COLO829 (cell line): ENCODE results near the gene PACRG.

Source experiments
- DNase-seq: peaks from one replicate; pipeline ENCODE4 v3.0.0; 2012; ENCODE audit warnings: low spot score

Gene PACRG

GRCh38 chr6:162778603-162779002, 50.8 kb downstream of the PACRG start:
- DNase-seq = no peak

- no peak for DNase-seq
Observed at GRCh38 chr6:162785632-162786242, 58.0 kb downstream of the PACRG start.

DNA sequence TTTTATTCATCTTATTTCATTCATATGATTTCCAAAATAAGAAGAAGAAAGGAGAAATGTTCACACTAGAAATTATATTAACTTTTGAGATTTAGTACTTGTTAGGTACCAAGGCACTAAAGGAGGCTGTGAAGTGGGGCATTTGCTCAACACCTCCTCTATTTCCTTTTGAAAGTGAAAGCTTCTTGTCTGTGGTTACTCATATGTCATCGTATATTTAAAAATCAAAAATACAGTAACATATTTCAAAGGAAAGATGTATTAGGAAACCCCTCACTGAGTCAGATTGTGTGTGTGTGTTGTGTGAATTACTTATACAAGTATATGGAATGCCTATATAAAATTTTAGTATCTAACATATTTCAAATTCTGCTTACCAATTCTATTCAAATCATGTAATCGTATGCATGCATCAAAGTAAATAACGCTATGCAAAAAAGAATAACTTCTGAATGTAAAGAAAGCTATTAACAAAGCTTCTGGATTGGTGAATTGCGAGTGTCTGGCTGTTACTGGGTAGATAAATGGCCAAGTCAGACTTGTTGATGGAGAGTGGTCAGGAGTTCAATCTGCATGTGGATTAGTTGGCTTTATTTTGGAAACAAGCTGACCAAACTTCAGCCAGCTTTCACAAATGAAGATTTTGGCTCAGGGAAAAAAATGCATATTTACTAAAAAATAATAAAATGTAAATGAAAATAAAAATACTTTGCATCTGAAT, 70.9 kb downstream of the PACRG start:
- no peak for DNase-seq

GRCh38 chr6:162814426-162814973, 86.7 kb downstream of the PACRG start:
- no peak for DNase-seq

DNA sequence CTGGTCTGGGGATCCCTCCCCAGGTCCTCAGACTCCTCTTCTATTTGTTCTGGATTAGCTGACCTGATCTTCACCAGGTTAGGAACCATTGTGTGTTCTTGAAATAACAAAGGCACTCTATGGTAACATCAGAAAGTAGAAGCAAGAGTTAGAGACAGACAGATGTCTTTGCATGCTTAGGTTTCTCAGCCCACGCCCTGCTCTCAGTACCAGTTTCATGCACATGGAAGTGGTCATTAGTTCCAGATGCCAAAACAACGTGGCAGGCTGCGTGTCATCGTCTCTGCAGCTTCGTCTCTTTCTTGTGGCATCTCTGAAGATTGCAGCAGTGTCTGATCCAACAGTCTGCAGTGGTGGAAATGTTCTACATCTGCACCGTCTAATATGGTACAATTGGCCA, 89.4 kb downstream of the PACRG start:
- no peak for DNase-seq

- DNase-seq = no peak
Observed at GRCh38 chr6:162819284-162819683, 91.5 kb downstream of the PACRG start.

- DNase-seq = no peak
Observed at GRCh38 chr6:162821102-162821501, 93.3 kb downstream of the PACRG start.

DNA sequence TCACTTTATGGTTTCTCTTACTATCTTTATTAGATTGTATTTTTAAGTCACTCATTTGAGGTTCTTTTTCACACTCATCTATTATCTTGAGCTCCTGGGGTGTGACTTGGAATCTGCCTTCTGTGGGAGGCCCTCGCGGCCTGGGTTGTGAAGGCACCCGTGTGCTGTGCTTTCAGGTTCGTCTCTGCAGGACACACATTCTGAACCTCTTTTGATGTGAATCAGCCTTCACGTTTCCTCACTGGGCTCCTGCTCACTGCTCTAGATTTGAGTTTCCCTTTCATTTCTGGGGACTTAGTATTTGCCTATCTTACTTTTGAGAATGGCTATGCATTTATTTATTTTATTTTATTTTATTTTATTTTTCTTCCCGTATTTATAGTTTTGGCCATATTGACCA, 97.8 kb downstream of the PACRG start:
- DNase-seq = no peak

DNA sequence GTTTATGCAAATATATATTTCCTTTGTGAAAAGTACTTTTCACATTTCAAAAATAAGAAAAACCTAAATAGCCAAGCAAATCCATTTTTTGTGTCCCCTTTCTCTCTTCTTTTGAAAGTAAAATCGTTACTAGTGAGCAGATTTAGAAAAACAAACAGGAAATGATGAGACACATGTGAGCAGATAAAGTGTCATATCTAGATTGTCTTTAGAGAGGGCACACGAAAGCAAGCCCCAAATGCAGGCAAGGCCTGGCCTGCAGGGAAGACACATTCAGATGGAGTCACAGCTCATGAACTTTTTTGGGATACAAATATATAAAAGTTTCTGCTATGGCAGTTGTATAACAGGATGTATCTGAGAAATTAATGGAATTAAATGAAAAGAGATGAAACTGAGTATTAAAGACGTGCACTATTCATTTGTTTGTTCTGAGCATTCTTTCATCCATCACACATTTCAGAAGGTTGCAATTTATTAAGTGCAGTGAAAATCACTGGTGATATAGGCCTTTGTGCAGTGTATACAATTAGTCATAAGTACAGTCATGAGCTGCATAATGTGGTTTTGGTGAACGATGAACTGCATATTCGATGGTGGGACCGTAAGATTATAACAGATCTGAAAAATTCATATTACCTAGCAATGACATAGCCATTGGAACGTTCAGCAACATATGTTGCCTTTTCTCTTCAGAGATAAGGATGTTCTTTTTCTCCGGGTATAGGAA, 101.4 kb downstream of the PACRG start:
- DNase-seq = no peak

GRCh38 chr6:162833776-162834175, 106.0 kb downstream of the PACRG start:
- DNase-seq = no peak

- DNase-seq = no peak
Observed at GRCh38 chr6:162845972-162846371, 118.2 kb downstream of the PACRG start.

DNA sequence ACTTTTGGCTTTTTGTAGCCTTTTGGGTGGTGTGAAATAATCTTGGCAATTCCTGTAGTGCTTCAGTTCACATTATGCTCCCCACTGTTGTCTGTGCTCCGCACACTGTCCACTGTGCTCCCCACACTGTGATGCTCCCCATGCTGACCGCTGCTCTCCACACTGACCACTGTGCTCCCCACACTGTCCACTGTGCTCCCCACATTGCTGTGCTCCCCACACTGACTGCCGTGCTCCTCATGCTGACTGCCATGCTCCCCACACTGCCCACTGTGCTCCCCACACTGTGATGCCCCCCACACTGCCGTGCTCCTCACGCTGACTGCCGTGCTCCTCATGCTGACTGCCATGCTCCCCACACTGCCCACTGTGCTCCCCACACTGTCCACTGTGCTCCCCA, 118.9 kb downstream of the PACRG start:
- DNase-seq = no peak

- no peak for DNase-seq
Observed at GRCh38 chr6:162849269-162849668, 121.5 kb downstream of the PACRG start.

DNA sequence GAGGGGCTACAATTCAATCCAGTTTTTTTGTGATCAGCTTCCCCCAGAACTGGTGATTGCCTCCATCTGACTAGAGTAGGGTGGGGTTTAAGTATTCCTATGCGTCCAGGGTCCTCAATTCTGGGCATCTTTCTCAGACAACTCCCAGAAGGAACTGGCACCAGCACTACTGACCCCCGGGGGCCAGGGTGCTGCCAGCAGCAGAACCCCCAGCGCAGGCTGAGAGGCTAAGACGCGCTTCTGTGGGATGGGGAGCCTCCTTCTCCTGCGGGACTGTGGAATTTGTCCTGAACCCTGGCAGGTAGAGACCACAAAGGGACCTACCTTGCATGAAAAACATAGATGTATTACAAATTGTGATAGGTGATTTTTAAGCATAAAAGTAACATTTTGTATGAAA, 124.4 kb downstream of the PACRG start:
- no peak for DNase-seq

DNA sequence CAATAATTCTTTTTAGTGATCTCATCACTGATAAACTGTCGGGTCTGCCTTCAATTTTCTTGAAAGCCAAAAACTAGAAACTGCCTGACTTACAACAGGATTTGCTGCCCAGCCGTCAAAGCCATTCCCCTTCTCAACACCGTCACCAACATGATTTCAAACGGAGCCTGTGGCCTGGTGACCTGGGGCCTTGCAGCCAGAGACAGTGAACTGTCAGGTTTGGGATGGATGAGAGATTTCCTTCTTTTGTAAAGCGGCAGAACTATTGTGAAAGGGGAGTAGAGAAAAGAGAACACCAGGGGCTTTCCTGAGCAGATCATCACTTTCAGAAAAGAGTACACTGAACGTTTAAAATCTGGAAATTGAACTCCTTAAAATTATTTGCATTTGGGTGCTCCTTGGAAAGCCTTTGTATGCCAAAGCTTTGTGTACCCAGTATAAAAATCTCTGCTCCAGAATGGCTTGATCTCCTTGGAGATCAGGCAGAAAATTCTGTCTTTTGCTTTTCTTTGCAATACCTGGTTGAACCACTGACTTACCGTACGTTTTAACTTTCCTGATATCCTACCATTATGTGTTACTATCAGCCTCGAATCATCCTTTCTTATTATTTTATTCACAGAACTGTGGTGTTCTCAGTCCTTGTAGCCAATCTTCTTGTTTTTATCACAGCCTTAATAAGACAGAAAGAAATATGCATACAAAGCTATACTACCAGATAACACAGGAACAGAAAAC, 125.2 kb downstream of the PACRG start:
- DNase-seq = no peak

GRCh38 chr6:162854228-162854627, 126.5 kb downstream of the PACRG start:
- DNase-seq = no peak

- no peak for DNase-seq
Observed at GRCh38 chr6:162854734-162855191, 127.0 kb downstream of the PACRG start.

- peak; percentile 37 for DNase-seq
Observed at GRCh38 chr6:162856885-162857284, 129.1 kb downstream of the PACRG start.

DNA sequence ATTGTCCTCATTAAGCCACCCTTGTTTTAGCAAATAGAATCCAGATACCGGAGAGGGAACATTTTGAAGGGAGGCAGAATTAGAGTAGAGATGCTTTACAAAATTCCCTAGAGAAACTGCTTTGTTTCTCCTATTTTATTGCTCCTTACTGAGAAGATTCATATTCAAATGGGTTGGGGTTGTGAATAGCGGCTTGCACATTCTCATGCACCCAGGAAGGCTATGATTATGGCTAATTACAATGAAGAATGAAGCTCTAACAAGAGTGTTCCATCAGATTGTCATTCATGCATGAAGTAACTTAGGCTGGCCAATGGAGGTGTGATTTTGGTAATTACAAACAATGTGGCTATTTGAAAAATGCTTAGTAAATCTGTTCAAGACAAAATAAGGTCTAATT, 129.6 kb downstream of the PACRG start:
- no peak for DNase-seq

DNA sequence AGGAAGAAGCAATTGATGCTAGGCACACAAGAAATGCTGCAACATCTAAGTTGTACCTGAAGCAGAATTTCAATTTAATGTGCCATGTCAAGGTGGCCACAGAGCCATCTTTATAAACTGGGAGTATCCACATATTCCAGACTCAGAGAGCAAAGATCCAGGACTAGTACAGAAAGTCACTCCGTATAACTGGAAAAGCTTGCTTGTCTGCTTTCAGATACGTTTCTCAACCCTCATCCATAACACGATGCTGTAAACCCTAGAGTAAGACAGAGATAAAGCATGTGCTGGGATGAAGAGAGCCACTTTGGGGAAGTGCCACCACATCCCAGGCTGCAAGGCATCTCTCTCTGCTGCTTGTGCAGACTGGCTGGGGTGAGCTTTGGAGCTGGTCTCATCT, 134.7 kb downstream of the PACRG start:
- no peak for DNase-seq

DNA sequence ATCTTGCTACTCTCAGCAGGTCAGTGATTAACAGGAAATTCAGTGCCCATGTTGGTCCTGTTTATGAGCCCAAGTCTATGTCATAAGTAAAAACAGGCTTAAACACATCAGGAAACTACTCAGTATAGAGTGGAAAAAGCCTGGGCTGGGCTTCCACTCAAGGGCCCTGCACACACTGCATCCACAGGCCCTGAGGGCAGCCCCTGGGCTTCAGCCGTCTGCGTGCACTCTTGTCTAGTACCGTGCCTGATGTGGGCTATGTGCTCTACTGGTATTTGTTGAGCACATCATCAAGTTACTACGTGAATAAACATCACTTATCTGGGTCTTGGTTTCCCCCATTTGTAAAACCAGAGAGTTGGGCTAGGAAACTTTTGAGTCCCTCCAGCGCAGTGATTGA, 135.2 kb downstream of the PACRG start:
- no peak for DNase-seq

- DNase-seq = no peak
Observed at GRCh38 chr6:162863821-162864220, 136.0 kb downstream of the PACRG start.
